Measurements from ENCODE around the gene KRT16. TPM values are rescaled to one million over a fixed set of nuclear protein-coding genes. Genes with fewer than 3 reads are reported as not detected.
"Not testable (repeated sequence)": the region's sequence is repeated elsewhere in the genome, so short reads cannot be mapped to it uniquely, and the experiment has no call there.

KRT16 gene
- total RNA-seq, 1 experiment from 2014 or later = not detected

DNA sequence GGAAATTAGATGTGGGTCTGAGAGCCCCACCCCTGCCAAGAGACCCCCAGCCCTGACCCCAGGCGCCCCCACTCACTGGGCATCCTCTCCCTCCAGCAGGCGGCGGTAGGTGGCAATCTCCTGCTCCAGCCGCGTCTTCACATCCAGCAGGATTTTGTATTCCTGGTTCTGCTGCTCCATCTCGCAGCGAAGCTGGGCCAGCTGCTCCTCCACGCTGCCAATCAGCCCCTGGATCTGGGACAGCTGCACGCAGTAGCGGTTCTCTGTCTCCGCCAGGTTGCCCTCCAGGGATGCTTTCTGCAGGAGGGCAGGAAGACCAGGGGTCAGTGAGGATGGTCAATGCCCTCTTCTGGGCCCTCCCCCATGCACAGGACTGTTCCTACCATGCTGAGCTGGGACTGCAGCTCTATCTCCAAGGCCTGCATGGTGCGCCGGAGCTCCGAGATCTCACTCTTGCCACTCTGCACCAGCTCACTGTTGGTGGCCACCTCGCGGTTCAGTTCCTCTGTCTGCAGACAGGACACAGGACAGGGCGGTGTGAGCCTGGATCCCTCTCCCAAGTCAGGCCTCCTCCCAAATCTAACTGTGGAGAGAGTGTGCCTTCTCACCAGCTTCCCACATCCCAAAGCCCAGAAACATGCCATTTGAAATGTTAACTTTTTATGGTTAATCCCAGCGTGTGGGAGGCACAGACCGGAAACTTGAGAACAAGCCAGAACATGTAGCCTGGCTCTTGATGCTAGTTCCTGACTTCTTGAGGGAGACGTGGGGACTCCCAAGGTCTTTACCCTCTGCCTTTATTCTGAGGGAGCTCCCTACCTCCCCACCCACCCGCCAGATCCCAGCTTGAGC is 8.2 kb upstream of the KRT16 start:
- no peaks in the 10 kb centered on the region; the same call in 1 of the 2 replicates for H4K20me1 ChIP-seq (ENCODE audit: insufficient read depth, low read depth, low read length)
- H3K27me3 ChIP-seq (ENCODE audit: low read length) = no peaks in the 10 kb centered on the region
- H3K4me3 ChIP-seq (ENCODE audit: low read length) = no peak overlapping the region
- H2AFZ ChIP-seq (ENCODE audit: low read length) = no peak overlapping the region
- H3K4me2 ChIP-seq (ENCODE audit: low read depth, low read length, poor library complexity, severe bottlenecking) = no peak overlapping the region
- H3K9me2 ChIP-seq (replicated peaks; ENCODE audit: insufficient read depth, low read length) = no peaks in the 10 kb centered on the region
- no peak for DNase-seq
- no peaks in the 10 kb centered on the region for H3K4me1 ChIP-seq (ENCODE audit: low read length)
- no peaks in the 10 kb centered on the region for H3K79me2 ChIP-seq (ENCODE audit: low read length)
- no peak overlapping the region for H3K9ac ChIP-seq (ENCODE audit: low read length)
- H3K9me3 ChIP-seq (ENCODE audit: low read length) = no peaks in the 10 kb centered on the region
- no peaks in the 10 kb centered on the region for H3K36me3 ChIP-seq (ENCODE audit: insufficient read depth, low read length)
- no peak overlapping the region for H3K27ac ChIP-seq (ENCODE audit: low read length)

DNA sequence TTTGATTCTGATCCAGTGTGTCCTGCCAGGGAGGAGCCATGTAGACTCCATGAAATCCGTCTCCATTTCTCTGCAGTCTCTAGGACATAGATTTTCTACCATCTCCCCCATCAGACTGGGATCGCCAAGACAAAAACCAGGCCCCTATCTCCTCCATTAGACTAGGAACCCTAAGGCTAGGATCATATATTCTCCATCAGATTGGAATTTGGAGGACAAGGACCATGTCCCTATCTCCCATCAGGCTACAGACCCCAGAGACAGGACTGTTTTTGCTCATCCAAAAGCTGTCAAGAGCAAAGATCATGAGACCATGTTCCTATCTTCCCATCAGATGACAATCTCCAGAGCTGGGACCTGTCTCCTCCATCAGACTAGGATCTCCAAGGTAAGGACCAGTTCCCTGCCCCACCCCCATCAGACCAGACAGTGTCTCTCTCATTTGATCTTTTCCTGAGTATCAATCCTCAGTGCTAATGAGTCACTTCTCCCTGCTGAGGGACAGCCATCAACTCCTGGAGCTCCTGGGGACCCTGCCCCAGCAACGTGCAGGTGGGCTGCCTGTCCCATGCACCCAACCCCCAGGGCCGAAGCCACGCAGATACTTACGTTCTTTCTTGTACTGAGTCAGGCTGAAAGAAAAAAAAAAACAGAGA is 7.5 kb upstream of the KRT16 start:
- not testable (repeated sequence) for H3K9ac ChIP-seq (ENCODE audit: low read length); H3K4me3 ChIP-seq (ENCODE audit: low read length); DNase-seq; H4K20me1 ChIP-seq (ENCODE audit: insufficient read depth, low read depth, low read length); H3K4me2 ChIP-seq (ENCODE audit: low read depth, low read length, poor library complexity, severe bottlenecking); H3K9me2 ChIP-seq (replicated peaks; ENCODE audit: insufficient read depth, low read length); H3K79me2 ChIP-seq (ENCODE audit: low read length); H3K4me1 ChIP-seq (ENCODE audit: low read length); H3K36me3 ChIP-seq (ENCODE audit: insufficient read depth, low read length); H3K27me3 ChIP-seq (ENCODE audit: low read length); H3K27ac ChIP-seq (ENCODE audit: low read length); H2AFZ ChIP-seq (ENCODE audit: low read length); H3K9me3 ChIP-seq (ENCODE audit: low read length)

DNA sequence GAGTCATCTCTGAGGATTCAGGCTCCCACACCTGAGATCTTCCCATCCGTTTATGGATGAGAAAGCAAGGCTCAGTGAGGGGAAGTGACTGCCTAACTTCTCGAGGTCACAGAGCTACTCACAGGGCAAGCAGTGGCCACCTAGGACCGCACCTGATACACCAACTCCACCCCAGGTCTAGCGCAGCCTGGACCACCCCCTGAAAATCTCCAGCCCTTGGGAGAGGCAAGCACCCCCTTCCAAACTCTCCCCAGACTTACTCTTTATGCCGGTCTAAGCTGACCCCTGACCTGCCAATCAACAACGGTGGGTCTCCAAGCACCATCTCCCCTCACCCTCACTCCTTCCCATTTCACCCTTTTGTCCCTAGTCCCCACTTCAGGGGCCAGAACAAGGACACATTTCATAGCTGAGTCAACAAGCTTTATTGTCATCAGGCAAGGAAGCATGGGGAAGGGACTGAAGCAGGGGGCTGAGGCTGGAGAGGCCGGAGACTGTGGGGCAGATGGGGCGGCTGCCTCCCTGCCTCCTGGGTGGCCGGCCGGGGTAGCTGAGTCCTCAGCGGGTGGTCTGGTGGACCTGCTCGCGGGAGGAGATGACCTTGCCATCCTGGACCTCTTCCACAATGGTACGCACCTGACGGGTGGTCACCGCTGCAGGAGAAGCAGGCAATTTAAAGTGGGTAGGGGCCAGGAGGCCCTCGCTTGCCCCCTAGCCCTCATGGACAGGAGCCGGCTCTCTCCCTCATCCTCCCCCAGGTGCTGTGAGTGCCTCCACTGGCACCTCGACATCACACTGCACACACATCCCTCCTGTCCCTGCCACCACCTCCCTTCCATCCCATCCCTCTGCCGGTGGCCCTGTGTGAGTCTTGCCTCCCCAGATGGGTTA is 6.7 kb upstream of the KRT16 start:
- no peaks in the 10 kb centered on the region; the same call in 1 of the 2 replicates for H4K20me1 ChIP-seq (ENCODE audit: insufficient read depth, low read depth, low read length)
- H3K9me3 ChIP-seq (ENCODE audit: low read length) = no peaks in the 10 kb centered on the region
- no peak overlapping the region for H3K4me3 ChIP-seq (ENCODE audit: low read length)
- DNase-seq = no peak
- H3K27ac ChIP-seq (ENCODE audit: low read length) = no peak overlapping the region
- H3K27me3 ChIP-seq (ENCODE audit: low read length) = no peaks in the 10 kb centered on the region
- H3K4me1 ChIP-seq (ENCODE audit: low read length) = no peaks in the 10 kb centered on the region
- no peak overlapping the region for H3K9ac ChIP-seq (ENCODE audit: low read length)
- no peak overlapping the region for H2AFZ ChIP-seq (ENCODE audit: low read length)
- H3K9me2 ChIP-seq (replicated peaks; ENCODE audit: insufficient read depth, low read length) = no peaks in the 10 kb centered on the region
- no peaks in the 10 kb centered on the region for H3K79me2 ChIP-seq (ENCODE audit: low read length)
- H3K36me3 ChIP-seq (ENCODE audit: insufficient read depth, low read length) = no peaks in the 10 kb centered on the region
- H3K4me2 ChIP-seq (ENCODE audit: low read depth, low read length, poor library complexity, severe bottlenecking) = no peak overlapping the region

DNA sequence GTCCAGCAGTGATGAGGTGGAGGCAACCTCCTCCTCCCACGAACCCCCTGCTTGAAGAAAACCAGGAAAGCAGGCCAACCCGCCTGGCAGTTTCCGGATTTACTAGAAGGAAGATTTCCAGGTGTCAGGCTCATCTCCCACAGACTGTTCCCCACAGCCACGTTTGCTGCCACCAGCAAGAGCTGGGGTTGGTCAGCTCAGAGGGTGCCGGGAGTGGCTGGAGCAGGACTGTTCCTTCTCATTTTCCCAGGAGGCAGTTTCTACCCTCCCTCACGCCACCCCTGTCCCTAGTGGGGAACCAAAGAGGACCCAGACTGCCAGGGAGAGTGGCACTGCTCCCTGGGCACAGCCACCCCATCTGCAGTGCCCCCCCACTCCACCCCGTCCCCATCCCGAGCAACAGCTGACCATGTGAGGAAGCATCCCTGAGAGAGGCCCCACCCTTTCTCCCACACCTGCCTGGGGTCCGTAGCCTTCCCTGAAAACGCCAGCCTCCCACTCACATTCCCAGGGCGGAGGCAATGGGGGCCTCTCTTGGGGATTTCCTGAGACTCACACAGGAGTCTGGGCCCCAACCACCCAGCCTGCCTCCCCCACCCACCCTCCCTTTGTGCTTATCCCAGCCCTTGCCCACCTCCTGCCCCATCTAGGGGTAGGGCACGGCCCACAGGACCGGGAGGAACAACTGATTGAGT is 5.9 kb upstream of the KRT16 start:
- no peaks in the 10 kb centered on the region for H3K9me3 ChIP-seq (ENCODE audit: low read length)
- H4K20me1 ChIP-seq (ENCODE audit: insufficient read depth, low read depth, low read length) = no peaks in the 10 kb centered on the region; the same call in 1 of the 2 replicates
- H3K79me2 ChIP-seq (ENCODE audit: low read length) = no peaks in the 10 kb centered on the region
- no peak for DNase-seq
- no peak overlapping the region for H3K27ac ChIP-seq (ENCODE audit: low read length)
- H3K4me3 ChIP-seq (ENCODE audit: low read length) = no peak overlapping the region
- H3K36me3 ChIP-seq (ENCODE audit: insufficient read depth, low read length) = no peaks in the 10 kb centered on the region
- H3K9ac ChIP-seq (ENCODE audit: low read length) = no peak overlapping the region
- no peaks in the 10 kb centered on the region for H3K27me3 ChIP-seq (ENCODE audit: low read length)
- no peak overlapping the region for H3K4me2 ChIP-seq (ENCODE audit: low read depth, low read length, poor library complexity, severe bottlenecking)
- H2AFZ ChIP-seq (ENCODE audit: low read length) = no peak overlapping the region
- no peaks in the 10 kb centered on the region for H3K4me1 ChIP-seq (ENCODE audit: low read length)
- H3K9me2 ChIP-seq (replicated peaks; ENCODE audit: insufficient read depth, low read length) = no peaks in the 10 kb centered on the region

DNA sequence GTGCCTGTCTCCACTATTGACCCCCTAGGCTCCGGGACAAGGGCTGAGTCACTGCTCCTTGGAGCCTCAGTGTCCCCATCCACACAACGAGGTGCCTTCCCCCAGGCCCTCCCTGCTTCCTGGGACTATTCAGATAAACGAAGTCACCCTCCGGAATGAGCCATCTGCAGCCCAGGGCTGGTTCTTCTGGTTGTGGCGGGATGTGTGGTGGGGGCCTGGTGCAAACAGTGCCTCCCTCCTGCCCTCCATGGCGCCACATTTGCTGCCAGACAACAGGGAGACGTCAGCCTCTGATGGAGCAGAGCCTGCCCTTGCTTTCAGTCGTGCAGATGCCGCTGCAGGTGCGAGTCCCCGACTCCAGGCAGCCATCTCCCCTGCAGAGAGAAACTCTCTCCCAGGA is 5.1 kb upstream of the KRT16 start:
- H3K27me3 ChIP-seq (ENCODE audit: low read length) = no peaks in the 10 kb centered on the region
- H3K9me2 ChIP-seq (replicated peaks; ENCODE audit: insufficient read depth, low read length) = no peaks in the 10 kb centered on the region
- H3K9ac ChIP-seq (ENCODE audit: low read length) = no peak overlapping the region
- no peak for DNase-seq
- no peak overlapping the region for H3K27ac ChIP-seq (ENCODE audit: low read length)
- no peak overlapping the region for H3K4me2 ChIP-seq (ENCODE audit: low read depth, low read length, poor library complexity, severe bottlenecking)
- no peaks in the 10 kb centered on the region; the same call in 1 of the 2 replicates for H4K20me1 ChIP-seq (ENCODE audit: insufficient read depth, low read depth, low read length)
- no peaks in the 10 kb centered on the region for H3K79me2 ChIP-seq (ENCODE audit: low read length)
- no peaks in the 10 kb centered on the region for H3K9me3 ChIP-seq (ENCODE audit: low read length)
- H3K36me3 ChIP-seq (ENCODE audit: insufficient read depth, low read length) = no peaks in the 10 kb centered on the region
- no peak overlapping the region for H2AFZ ChIP-seq (ENCODE audit: low read length)
- no peaks in the 10 kb centered on the region for H3K4me1 ChIP-seq (ENCODE audit: low read length)
- no peak overlapping the region for H3K4me3 ChIP-seq (ENCODE audit: low read length)

DNA sequence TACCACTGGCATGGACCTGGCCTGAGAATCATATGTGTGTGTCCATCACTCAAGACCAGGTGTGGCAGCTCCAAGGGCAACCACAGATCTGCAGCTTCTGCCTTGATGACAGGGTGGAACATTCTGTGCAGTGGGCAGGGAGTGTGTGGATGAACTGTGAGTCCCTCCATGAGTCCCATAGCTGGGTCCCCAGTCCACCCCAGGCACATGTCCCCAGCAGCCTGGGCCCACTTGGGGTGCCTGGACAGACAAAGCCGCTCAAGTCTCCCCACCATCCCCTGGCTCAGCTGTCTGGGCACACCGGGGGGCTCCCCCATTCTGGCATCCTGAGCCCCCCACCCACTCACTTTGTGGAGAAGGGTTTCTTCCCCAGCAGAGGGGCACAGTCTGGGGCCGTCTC is 4.6 kb upstream of the KRT16 start:
- Histone ChIP-seq H4K20me1 (ENCODE audit: insufficient read depth, low read depth, low read length) (no peaks in the 10 kb centered on the region; the same call in 1 of the 2 replicates), H3K36me3 (ENCODE audit: insufficient read depth, low read length) (no peaks in the 10 kb centered on the region), H3K9ac (ENCODE audit: low read length) (no peak overlapping the region), H2AFZ (ENCODE audit: low read length) (no peak overlapping the region), H3K9me3 (ENCODE audit: low read length) (no peaks in the 10 kb centered on the region), H3K4me1 (ENCODE audit: low read length) (no peaks in the 10 kb centered on the region), H3K27ac (ENCODE audit: low read length) (no peak overlapping the region), H3K9me2 (replicated peaks; ENCODE audit: insufficient read depth, low read length) (no peaks in the 10 kb centered on the region), H3K4me2 (ENCODE audit: low read depth, low read length, poor library complexity, severe bottlenecking) (no peak overlapping the region), H3K27me3 (ENCODE audit: low read length) (no peaks in the 10 kb centered on the region), H3K4me3 (ENCODE audit: low read length) (no peak overlapping the region), H3K79me2 (ENCODE audit: low read length) (no peaks in the 10 kb centered on the region)
- no peak for DNase-seq

DNA sequence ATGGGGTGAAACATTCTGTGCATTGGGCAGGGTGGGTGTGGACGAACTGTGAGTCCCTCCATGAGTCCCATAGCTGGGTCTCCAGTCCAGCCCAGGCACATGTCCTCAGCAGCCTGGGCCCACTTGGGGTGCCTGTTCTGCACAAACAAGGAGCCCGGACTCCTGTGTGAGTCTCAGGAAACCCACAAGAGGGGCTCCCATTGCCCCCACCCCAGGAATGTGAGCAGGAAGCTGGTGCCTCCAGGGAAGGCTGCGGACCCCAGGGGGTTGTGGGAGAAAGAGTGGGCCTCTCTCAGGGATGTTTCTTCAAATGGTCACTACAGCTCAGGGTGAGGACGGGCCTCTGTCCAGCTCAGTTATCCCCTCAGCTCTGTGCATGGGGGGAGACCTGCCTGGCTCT is 3.9 kb upstream of the KRT16 start:
- H3K27me3 ChIP-seq (ENCODE audit: low read length); H3K4me2 ChIP-seq (ENCODE audit: low read depth, low read length, poor library complexity, severe bottlenecking); H3K27ac ChIP-seq (ENCODE audit: low read length); H3K9ac ChIP-seq (ENCODE audit: low read length); H4K20me1 ChIP-seq (ENCODE audit: insufficient read depth, low read depth, low read length); H3K36me3 ChIP-seq (ENCODE audit: insufficient read depth, low read length); H3K4me3 ChIP-seq (ENCODE audit: low read length); DNase-seq; H3K9me3 ChIP-seq (ENCODE audit: low read length); H3K79me2 ChIP-seq (ENCODE audit: low read length); H3K4me1 ChIP-seq (ENCODE audit: low read length); H2AFZ ChIP-seq (ENCODE audit: low read length); H3K9me2 ChIP-seq (replicated peaks; ENCODE audit: insufficient read depth, low read length): not testable (repeated sequence)
